GM18526 (cell line): Measurements from ENCODE around the gene CDK1.

Experiments used
- POLR2A ChIP-seq: IDR thresholded peaks from 3 replicates; pipeline ENCODE4 v1.6.1; 2011; ENCODE audit not compliant: insufficient read length; ENCODE audit errors: extremely low read depth

CDK1 gene

DNA sequence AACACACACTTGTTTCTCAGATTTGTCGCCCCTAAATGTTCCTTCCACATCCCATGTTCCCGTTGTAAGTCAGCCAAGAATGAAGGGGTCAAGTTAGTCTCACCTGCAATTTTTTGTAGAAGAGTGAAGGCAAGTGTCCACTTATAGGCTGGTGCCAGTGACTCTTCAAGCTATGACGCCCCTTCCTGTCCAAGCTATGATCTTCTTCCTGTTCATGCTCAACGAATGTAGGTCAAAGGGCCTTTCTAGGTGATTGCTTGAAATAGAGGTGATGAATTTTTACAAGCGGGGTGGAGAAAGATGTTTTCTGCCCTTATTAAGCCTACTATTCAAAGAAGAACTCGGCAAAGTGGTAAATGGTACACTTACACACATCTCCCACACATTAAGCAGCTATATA is 41.0 kb downstream of the CDK1 start:
- no peak for TF ChIP-seq POLR2A

DNA sequence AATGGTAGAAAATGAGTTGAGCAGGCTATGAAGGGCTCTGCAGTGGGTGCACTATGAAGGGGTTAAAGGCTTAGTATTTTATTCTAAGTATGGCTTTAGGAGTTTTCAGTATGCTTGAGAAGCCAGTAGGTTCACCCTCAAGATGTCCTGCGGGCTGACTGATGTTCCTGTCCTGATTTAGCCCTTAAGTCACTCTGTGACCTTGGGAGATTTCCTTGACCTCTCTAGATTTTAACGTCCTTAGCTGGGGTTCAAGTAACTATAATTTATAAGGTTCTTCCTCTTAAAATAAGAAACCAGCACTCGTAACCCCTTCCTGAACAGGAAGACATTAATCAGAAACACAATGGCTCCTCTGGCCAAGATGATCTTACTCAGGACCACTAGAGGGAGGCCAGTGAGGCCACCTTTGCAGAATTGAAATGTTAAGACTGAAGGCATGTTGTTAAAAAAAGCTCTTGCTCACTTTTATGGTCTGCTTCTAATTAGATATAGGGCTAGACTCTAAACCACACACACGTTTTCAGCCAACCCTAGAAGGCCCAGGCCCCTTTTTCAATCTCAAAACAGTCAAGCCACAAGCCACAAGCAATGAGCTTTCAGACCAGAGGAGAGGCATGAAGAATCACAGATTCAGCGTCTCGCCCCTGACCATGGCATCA is 41.9 kb downstream of the CDK1 start:
- TF ChIP-seq POLR2A = no peak

DNA sequence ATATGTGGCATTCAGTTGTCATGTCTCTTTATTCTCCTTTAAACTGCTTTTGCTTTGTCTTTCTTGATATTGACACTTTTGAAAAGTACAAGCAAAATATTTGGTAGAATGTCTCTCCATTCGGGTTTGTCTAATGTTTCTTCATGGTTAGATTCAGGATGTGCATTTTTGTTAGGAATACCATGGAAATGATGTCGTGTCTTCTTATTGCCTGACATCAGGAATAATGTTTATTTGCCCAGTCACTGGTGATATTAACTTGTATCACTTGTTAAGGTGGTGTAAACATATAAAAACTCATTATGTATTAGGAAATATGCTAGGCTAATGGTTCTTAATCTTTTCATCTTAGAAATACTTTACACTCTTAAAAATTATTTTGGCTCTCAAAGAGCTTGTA is 43.4 kb downstream of the CDK1 start:
- TF ChIP-seq POLR2A = no peak

DNA sequence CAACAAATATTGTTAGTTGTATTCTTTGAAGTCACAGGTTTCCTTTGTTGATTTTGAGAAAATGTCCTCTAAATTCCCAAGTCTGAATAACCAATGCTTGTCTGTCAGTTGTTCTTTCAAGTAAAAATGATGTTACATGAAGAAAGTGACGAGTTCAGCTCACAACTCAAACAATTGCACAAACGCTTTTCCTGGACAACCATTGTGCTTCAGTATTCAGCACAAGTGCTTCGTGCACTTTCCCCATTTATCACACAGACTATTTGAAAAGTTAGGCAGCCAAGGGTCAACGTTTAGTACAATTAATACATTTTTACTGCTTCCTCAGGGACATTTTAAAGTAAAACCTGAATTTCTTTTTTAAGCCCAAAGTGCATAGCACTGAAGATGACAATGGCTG is 44.5 kb downstream of the CDK1 start:
- TF ChIP-seq POLR2A = no peak

GRCh38 chr10:60823324-60823723 is 45.0 kb downstream of the CDK1 start:
- no peak for TF ChIP-seq POLR2A

GRCh38 chr10:60825520-60825919 is 47.2 kb downstream of the CDK1 start:
- no peak for TF ChIP-seq POLR2A

DNA sequence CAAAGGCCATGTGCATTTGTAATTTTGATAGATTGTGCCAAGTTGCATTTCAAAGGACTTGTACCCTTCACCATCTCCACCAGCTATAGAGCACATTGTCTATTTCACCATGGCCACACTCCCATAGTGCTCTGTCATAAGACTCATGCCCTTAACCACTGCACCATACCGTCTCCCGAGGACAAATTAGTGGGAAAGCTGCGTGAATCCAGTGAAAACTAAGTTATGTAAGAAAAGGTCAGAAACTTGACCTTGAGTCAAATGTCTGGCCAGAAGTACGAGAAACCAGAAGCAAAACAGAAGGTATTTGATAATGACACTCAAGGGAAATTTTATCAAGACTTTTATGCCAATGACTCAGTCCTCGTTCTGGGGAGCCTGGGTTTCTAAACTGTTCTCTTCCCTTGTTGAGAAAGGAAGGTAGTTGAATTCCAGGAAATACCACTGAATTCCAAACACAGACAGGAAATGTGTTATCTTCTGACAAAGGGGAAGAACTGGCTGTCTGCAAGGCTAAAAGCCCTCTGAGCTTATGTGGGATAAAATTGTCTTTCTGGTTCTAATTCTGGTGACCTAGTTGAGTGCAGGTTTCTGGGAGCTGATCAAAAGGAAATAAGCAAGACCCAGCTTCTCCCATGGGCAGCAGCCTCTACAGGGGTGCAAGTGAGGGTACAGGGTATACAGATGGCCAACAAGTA is 49.7 kb downstream of the CDK1 start:
- TF ChIP-seq POLR2A = no peak

DNA sequence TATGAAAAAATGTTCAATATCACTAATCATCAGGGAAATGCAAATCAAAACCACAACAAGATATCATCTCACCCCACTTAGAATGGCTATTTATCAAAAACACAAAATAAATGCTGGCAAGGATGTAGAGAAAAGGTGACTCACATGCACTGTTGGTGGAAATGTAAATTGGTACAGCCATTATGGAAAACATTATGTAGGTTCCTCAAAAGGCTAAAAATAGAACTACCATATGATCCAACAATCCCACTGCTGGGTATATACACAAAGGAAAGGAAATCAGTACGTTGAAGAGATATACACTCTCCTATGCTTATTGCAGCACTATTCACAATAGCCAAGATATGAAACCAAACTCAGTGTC is 50.2 kb downstream of the CDK1 start:
- TF ChIP-seq POLR2A = no peak

DNA sequence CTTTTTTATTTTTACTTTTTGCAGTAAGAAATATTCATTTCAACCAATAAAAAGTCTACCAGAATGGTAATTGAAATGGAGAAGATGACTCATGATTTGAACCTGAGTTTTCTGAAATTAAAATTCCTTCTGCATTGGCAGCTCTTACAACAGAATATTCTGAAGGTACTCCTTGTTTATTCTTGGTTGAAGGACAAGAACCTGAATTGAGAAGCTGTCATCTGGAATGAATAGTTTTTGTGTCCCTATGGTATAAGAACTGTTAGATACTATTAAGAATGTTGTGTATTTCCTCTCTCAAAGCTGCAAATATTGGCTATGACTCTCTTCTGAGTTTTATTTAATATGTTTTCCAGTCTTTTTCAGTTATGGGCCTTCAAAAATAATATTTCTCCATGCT is 56.1 kb downstream of the CDK1 start:
- TF ChIP-seq POLR2A = no peak

DNA sequence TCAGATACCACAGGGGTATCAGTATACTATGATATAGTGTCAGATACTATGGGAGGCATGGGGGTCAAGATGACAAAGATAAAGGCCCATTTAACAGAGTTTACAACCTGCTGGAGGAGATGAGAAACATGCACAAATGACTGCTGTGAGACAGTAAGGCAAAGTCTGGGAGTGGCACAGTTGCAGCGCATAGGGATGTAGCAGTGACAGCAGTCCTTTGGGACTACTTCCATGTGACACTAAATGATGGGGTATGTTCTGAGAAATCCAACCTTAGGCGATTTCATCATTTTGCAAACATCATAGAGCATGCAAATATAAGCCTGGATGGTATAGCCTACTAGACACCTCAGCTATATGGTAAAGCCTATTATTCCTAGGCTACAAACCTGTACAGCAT is 56.8 kb downstream of the CDK1 start:
- no peak for TF ChIP-seq POLR2A

GRCh38 chr10:60842694-60843093 is 64.4 kb downstream of the CDK1 start:
- TF ChIP-seq POLR2A = no peak
